Measurements from ENCODE around the gene SRGAP2C.
"Not testable (repeated sequence)": the region's sequence is repeated elsewhere in the genome, so short reads cannot be mapped to it uniquely, and the experiment has no call there.

Gene SRGAP2C

DNA sequence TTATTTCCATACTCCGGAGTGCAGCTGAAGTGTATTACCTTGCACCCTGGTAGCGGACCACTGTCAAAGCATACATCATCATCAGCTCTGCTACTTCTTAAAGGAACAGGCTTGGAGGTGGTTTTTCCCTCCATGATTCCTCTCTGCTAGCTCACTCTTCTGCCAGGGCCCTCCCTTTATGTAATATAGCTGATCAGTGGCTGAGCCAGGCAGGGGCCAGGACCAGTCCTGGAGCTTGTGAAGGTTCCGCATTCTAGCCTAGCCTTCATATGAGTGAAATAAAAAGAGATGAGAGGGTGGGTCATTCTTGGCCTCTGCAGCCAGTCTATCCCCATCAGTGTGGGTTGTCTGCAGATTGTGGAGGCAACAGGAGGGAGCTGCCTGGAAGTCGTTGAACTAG is 200.0 kb downstream of the SRGAP2C start:
- not testable (repeated sequence) for H3K27ac ChIP-seq (ENCODE audit: low read depth, low read length); H3K9me3 ChIP-seq (ENCODE audit: control insufficient read depth in 1 of 2, low read length in 2 of 2); H3K4me1 ChIP-seq (ENCODE audit: control insufficient read depth in 1 of 2, insufficient read depth in 2 of 2, low read length in 2 of 2); H3K4me3 ChIP-seq (ENCODE audit: low read depth in 1 of 2, low read length in 2 of 2); H3K9ac ChIP-seq (ENCODE audit: low read depth in 1 of 2, low read length in 2 of 2); H3K36me3 ChIP-seq (ENCODE audit: control insufficient read depth in 1 of 2, insufficient read depth in 2 of 2, low read length in 2 of 2); H3K27me3 ChIP-seq (ENCODE audit: control insufficient read depth in 1 of 2, insufficient read depth in 2 of 2, low read length in 2 of 2)

GRCh38 chr1:121385162-121385561 is 200.4 kb downstream of the SRGAP2C start:
- not testable (repeated sequence) for H3K4me3 ChIP-seq (ENCODE audit: low read depth in 1 of 2, low read length in 2 of 2); H3K9ac ChIP-seq (ENCODE audit: low read depth in 1 of 2, low read length in 2 of 2); H3K4me1 ChIP-seq (ENCODE audit: control insufficient read depth in 1 of 2, insufficient read depth in 2 of 2, low read length in 2 of 2); H3K27ac ChIP-seq (ENCODE audit: low read depth, low read length); H3K27me3 ChIP-seq (ENCODE audit: control insufficient read depth in 1 of 2, insufficient read depth in 2 of 2, low read length in 2 of 2); H3K36me3 ChIP-seq (ENCODE audit: control insufficient read depth in 1 of 2, insufficient read depth in 2 of 2, low read length in 2 of 2); H3K9me3 ChIP-seq (ENCODE audit: control insufficient read depth in 1 of 2, low read length in 2 of 2)

GRCh38 chr1:121385563-121386288 is 201.0 kb downstream of the SRGAP2C start:
- H3K36me3 ChIP-seq (ENCODE audit: control insufficient read depth in 1 of 2, insufficient read depth in 2 of 2, low read length in 2 of 2); H3K4me3 ChIP-seq (ENCODE audit: low read depth in 1 of 2, low read length in 2 of 2); H3K9ac ChIP-seq (ENCODE audit: low read depth in 1 of 2, low read length in 2 of 2); H3K27me3 ChIP-seq (ENCODE audit: control insufficient read depth in 1 of 2, insufficient read depth in 2 of 2, low read length in 2 of 2); H3K27ac ChIP-seq (ENCODE audit: low read depth, low read length); H3K9me3 ChIP-seq (ENCODE audit: control insufficient read depth in 1 of 2, low read length in 2 of 2); H3K4me1 ChIP-seq (ENCODE audit: control insufficient read depth in 1 of 2, insufficient read depth in 2 of 2, low read length in 2 of 2): not testable (repeated sequence)

DNA sequence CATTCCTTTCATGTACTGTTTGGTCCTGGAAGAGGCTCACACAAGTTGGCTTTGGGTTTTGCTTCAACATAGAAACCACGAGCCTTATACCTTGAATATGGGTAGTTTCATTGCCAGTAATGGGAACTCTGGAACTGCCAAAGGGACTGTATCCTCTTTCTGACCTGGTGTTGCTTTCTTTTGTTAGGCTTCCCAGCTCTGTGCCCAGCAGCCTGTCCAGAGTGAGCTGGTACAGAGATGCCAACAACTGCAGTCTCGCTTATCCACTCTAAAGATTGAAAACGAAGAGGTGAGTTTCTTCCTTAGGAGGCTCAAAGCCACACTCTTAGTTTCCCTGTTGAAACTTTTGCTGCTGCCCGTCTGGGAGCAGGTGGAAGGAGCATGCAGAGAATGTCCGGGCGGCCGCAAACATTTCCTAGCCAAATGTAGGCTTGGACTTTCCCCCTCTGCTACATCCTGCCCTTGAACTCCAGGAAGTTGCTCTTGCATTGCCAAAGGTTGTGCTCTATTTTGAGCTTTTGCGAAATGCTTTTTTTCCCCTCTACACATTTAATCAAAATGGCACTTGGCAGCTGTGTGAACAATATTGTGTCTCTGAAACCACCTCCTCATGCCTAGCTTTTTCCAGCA is 201.7 kb downstream of the SRGAP2C start:
- not testable (repeated sequence) for H3K4me1 ChIP-seq (ENCODE audit: control insufficient read depth in 1 of 2, insufficient read depth in 2 of 2, low read length in 2 of 2); H3K9me3 ChIP-seq (ENCODE audit: control insufficient read depth in 1 of 2, low read length in 2 of 2); H3K27me3 ChIP-seq (ENCODE audit: control insufficient read depth in 1 of 2, insufficient read depth in 2 of 2, low read length in 2 of 2); H3K4me3 ChIP-seq (ENCODE audit: low read depth in 1 of 2, low read length in 2 of 2); H3K27ac ChIP-seq (ENCODE audit: low read depth, low read length); H3K36me3 ChIP-seq (ENCODE audit: control insufficient read depth in 1 of 2, insufficient read depth in 2 of 2, low read length in 2 of 2); H3K9ac ChIP-seq (ENCODE audit: low read depth in 1 of 2, low read length in 2 of 2)

GRCh38 chr1:121389895-121390560 is 205.3 kb downstream of the SRGAP2C start:
- not testable (repeated sequence) for H3K36me3 ChIP-seq (ENCODE audit: control insufficient read depth in 1 of 2, insufficient read depth in 2 of 2, low read length in 2 of 2); H3K27ac ChIP-seq (ENCODE audit: low read depth, low read length); H3K9ac ChIP-seq (ENCODE audit: low read depth in 1 of 2, low read length in 2 of 2); H3K4me3 ChIP-seq (ENCODE audit: low read depth in 1 of 2, low read length in 2 of 2); H3K9me3 ChIP-seq (ENCODE audit: control insufficient read depth in 1 of 2, low read length in 2 of 2); H3K27me3 ChIP-seq (ENCODE audit: control insufficient read depth in 1 of 2, insufficient read depth in 2 of 2, low read length in 2 of 2); H3K4me1 ChIP-seq (ENCODE audit: control insufficient read depth in 1 of 2, insufficient read depth in 2 of 2, low read length in 2 of 2)

DNA sequence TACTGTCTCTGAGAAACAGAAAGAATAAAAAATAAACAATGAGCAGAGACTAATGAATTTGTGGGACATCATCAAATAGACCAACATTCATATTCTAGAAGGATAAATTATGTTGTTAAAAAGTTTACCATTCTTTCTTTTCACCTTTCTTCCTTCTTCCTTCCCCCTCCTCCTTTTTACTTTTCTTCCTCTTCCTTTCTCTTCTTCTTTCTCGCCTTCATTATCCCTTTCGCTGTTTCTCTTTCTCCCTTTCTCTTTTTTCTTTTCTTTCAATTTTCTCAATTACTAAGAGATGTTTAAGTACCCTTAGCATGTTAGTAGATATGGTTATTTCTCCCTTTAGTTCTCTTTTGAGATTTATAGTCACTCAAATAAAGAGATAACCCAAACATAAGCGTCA is 207.4 kb downstream of the SRGAP2C start:
- H3K4me3 ChIP-seq (ENCODE audit: low read depth in 1 of 2, low read length in 2 of 2); H3K9ac ChIP-seq (ENCODE audit: low read depth in 1 of 2, low read length in 2 of 2); H3K27me3 ChIP-seq (ENCODE audit: control insufficient read depth in 1 of 2, insufficient read depth in 2 of 2, low read length in 2 of 2); H3K9me3 ChIP-seq (ENCODE audit: control insufficient read depth in 1 of 2, low read length in 2 of 2); H3K27ac ChIP-seq (ENCODE audit: low read depth, low read length); H3K4me1 ChIP-seq (ENCODE audit: control insufficient read depth in 1 of 2, insufficient read depth in 2 of 2, low read length in 2 of 2); H3K36me3 ChIP-seq (ENCODE audit: control insufficient read depth in 1 of 2, insufficient read depth in 2 of 2, low read length in 2 of 2): not testable (repeated sequence)

DNA sequence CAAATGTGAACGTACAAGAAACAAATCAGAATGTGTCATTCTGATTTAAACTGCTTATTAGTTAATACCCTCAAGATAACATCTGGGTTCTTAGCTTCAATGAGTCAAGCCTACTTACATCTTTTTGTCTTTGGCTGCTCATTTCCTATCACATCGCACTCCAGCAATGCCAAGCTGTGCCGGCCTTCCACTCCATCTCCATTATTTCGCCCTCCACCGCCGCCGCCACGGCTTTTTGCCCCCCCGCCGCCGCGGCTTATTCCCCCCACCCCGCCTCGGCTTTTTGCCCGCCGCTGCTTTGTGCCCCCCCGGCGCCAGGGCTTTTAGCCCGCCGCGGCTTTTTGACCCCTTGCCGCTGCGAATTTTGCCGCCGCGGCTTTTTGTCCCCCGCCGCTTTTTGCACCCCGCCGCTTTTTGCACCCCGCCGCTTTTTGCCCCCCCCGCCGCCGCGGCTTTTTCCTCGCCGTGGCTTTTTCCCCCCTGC is 211.0 kb downstream of the SRGAP2C start:
- not testable (repeated sequence) for H3K4me3 ChIP-seq (ENCODE audit: low read depth in 1 of 2, low read length in 2 of 2); H3K27me3 ChIP-seq (ENCODE audit: control insufficient read depth in 1 of 2, insufficient read depth in 2 of 2, low read length in 2 of 2); H3K36me3 ChIP-seq (ENCODE audit: control insufficient read depth in 1 of 2, insufficient read depth in 2 of 2, low read length in 2 of 2); H3K4me1 ChIP-seq (ENCODE audit: control insufficient read depth in 1 of 2, insufficient read depth in 2 of 2, low read length in 2 of 2); H3K9me3 ChIP-seq (ENCODE audit: control insufficient read depth in 1 of 2, low read length in 2 of 2); H3K9ac ChIP-seq (ENCODE audit: low read depth in 1 of 2, low read length in 2 of 2); H3K27ac ChIP-seq (ENCODE audit: low read depth, low read length)

DNA sequence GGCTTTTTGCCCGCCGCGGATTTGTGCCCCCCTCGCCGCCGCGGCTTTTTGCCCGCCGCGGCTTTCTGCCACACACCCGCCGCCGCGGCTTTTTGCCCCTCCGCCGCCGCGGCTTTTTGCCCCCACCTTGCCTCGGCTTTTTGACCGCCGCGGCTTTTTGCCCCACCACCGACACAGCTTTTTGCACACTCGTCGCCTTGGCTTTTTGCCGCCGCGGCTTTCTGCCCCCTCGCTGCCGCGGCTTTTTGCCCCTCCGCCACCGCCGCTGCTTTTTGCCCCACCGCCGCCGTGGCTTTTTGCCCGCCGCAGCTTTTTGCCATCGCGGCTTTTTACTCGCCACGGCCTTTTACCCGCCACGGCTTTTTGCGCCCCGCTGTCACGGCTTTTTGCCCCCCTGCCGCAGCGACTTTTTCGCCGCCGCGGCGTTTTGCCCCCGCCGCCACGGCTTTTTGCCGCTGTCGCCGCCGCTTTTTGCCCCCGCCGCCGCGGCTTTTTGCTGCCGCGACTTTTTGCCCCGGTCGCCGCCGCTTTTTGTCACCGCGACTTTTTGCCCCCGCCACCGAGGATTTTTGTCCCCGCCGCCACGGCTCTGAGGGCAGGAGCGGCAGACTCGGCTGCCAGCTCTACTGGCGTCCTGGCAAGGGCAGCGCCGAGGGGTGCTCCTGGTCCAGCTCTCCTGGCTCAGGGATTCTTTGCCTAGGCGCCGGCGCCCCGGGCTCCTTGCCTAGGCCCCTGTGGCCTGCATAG is 211.7 kb downstream of the SRGAP2C start:
- H3K9ac ChIP-seq (ENCODE audit: low read depth in 1 of 2, low read length in 2 of 2); H3K4me1 ChIP-seq (ENCODE audit: control insufficient read depth in 1 of 2, insufficient read depth in 2 of 2, low read length in 2 of 2); H3K9me3 ChIP-seq (ENCODE audit: control insufficient read depth in 1 of 2, low read length in 2 of 2); H3K27ac ChIP-seq (ENCODE audit: low read depth, low read length); H3K27me3 ChIP-seq (ENCODE audit: control insufficient read depth in 1 of 2, insufficient read depth in 2 of 2, low read length in 2 of 2); H3K36me3 ChIP-seq (ENCODE audit: control insufficient read depth in 1 of 2, insufficient read depth in 2 of 2, low read length in 2 of 2): not testable (repeated sequence)
- peak overlapping the region in 1 of 2 donors; percentile 51 for H3K4me3 ChIP-seq (ENCODE audit: low read depth in 1 of 2, low read length in 2 of 2)

DNA sequence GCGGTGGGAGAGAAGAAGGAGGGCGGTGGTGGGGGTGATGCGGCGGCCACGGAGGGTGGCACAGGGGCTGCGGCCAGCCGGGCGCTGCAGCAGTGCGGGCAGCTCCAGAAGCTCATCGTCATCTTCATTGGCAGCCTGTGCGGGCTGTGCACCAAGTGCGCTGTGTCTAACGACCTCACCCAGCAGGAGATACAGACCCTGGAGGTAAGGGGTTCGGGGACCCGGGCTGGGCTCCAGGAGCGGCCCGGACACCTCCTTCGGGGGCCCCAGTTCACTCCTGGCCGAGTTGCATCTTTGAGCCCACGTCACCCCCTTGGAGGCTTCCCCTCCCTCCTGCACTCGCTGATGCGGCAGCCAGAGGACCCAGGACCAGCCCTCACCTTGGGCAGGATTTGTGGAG is 212.3 kb downstream of the SRGAP2C start:
- H3K4me1 ChIP-seq (ENCODE audit: control insufficient read depth in 1 of 2, insufficient read depth in 2 of 2, low read length in 2 of 2); H3K9ac ChIP-seq (ENCODE audit: low read depth in 1 of 2, low read length in 2 of 2); H3K9me3 ChIP-seq (ENCODE audit: control insufficient read depth in 1 of 2, low read length in 2 of 2); H3K36me3 ChIP-seq (ENCODE audit: control insufficient read depth in 1 of 2, insufficient read depth in 2 of 2, low read length in 2 of 2); H3K27ac ChIP-seq (ENCODE audit: low read depth, low read length); H3K27me3 ChIP-seq (ENCODE audit: control insufficient read depth in 1 of 2, insufficient read depth in 2 of 2, low read length in 2 of 2): not testable (repeated sequence)
- H3K4me3 ChIP-seq (ENCODE audit: low read depth in 1 of 2, low read length in 2 of 2): peak overlapping the region in 1 of 2 donors; percentile 51

- not testable (repeated sequence) for H3K4me3 ChIP-seq (ENCODE audit: low read depth in 1 of 2, low read length in 2 of 2); H3K36me3 ChIP-seq (ENCODE audit: control insufficient read depth in 1 of 2, insufficient read depth in 2 of 2, low read length in 2 of 2); H3K4me1 ChIP-seq (ENCODE audit: control insufficient read depth in 1 of 2, insufficient read depth in 2 of 2, low read length in 2 of 2); H3K27me3 ChIP-seq (ENCODE audit: control insufficient read depth in 1 of 2, insufficient read depth in 2 of 2, low read length in 2 of 2); H3K9me3 ChIP-seq (ENCODE audit: control insufficient read depth in 1 of 2, low read length in 2 of 2); H3K9ac ChIP-seq (ENCODE audit: low read depth in 1 of 2, low read length in 2 of 2); H3K27ac ChIP-seq (ENCODE audit: low read depth, low read length)
Measured at GRCh38 chr1:121399193-121399592, 214.4 kb downstream of the SRGAP2C start.

All from duodenal mucosa (tissue), 2 donors.